ENCODE data around the gene FN1. TPM values are rescaled to one million over a fixed set of nuclear protein-coding genes. Genes with fewer than 3 reads are reported as not detected.

FN1 gene
- total RNA-seq, 1 donor from 2014 or later: 0.82 TPM

DNA sequence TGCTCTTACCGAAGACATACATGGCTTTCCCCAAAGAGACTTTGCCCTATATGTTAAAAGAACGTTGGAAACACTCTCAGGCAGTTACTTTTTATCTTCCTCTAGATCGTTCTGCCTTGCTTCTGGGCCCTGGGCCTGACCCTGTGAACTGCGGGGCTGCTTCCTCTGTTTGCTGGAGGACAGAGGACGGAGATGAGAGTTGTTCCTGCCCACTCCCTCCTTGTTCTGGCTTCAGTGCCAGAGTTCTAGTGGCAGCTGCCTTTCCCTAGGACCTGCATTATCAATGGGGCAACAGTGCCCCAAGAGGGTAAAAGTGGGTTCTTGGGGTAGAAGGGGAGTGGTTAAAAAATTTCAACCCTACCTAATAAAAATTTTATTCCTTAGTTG is 6.5 kb upstream of the FN1 start:
- intact Hi-C loops (cut with micrococcal nuclease): no loop called here

DNA sequence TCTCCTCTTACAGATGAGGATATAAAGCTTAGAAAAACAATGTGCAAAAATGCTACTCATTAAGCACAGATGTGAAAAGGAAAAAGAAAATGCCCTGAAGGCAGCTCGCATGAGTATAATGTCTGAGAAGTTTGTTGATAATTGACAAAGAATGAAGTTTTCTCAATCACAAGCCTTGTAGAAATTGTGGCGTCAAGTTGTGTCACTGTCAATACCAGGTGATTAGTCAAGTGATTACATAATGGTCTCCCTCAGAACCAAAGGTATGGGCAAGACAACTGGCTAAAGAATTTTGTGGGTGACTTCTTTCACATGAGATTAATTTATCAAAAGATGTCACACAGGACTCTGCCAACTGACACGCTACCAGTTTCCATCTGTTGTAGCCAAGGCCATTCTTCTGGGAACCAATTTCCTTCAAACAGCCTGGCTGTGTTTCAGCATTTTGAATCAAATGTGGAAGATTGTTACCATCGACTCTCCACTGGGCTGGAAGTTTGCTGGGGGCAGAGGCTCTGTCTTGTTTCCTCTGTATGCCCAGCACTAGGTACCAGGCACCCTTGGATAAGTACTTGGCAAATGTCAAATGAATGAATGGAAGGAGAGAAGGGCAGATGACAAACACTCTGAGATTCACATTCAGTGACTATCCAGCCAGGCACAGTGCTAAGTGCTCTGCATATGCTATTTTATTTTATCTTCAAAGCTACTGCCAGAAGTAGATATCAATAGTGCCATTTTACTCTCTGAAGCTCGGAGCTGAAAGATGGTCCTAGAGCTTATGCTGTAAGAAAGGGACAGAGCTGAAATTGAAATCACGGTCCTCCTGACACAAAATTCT is 5.9 kb upstream of the FN1 start:
- intact Hi-C loops (cut with micrococcal nuclease): no loop called here

DNA sequence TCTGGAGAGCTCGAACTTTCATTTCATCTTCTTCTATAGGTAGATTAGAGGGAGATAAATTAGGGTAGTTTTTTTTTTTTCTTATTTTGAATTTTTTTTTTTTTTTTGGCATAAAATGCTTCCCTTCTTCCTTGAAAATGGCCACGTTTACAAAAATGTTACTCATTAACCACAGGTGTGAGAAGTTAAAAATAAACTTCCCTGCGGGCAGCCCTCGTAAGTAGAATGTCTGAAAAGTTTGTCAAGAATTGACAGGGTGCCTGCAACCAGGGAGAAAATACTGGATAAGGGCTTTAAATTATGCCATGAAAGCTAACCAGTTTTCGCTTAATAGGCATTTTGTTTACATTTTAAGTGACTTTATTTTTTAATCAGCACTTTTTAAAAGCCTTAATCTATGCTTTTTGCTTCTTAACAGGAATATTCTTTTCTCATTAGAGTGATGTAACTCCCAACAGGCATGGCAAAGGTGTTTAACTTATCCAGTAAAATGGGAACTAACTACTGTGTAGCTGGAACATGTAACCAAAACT is 4.2 kb upstream of the FN1 start:
- intact Hi-C loops (cut with micrococcal nuclease): no loop called here

DNA sequence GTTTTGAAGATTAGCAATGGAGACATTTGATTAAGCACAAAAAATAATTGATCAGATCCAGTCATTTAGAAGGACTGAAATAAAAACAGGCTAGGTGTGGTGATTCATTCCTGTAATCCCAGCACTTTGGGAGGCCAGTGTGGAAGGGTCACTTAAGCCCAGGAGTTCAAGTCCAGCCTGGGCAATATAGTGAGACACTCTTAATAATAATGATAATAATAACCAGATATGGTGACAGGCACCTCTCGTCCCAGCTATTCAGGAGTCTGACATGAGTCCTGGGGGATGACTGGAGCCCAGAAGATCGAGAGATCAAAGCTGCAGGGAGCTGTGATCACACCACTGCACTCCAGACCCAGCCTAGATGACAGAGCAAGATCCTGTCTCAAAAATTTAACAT is 3.5 kb upstream of the FN1 start:
- intact Hi-C loops (cut with micrococcal nuclease): no loop called here

DNA sequence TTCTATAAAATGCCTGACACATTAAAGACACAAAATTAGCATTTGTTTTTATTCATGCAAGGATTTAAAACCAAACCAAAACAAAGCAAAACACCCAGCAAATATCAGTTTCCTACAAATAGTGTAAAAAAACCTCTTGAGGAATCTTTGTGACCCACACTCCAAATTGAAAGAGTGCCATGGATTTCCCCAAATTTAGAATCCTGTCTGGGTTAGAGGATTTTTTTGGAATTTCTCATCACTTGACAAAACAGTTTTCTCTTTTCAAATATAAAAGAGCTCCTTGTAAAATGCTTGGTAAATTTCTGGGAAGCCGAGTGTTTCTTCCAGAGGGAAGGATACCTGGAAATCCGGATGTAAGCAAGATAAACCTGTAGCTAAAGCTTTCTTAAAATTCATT is 1.7 kb upstream of the FN1 start:
- intact Hi-C loops (cut with micrococcal nuclease): no loop called here

DNA sequence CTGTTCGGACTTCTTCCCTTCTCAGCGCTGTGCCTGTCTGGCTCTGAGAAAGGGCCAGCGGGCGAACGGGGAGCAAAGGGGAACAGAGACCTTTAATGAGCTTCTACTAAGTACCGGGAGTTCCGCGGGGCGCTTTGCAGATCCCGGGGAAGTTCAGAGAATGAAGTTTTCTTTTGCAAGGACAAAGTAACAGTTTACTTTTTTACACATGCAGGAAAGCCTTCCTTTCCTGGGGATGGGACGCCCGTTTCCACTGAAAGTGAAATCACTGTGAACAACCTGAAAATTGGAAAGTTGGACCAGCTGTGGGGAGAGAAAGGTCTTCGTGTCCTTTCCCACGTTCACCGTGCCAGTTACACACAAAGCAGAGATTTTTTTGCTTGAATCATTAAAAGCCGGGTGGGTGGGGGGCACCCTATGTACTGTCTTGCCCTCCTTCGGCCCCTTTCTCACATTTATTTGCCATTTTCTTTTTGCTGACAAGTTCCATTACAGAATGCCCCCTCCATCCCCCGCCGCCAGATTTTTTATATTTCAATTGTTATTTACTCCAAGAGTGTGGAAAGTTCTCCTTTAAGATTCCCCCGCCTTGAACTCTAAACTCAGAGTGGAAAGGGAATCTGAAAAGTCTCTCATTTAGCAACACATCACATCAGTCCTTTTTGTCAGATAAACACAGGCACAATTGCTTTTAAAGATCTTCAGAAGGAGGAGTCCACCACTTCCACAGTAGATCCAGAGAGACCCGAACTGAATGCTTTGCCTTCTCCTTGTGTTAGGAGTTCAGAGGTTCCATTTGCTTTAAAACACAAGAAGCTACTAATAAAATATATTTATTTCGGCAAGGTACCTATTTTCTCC is 1.1 kb upstream of the FN1 start:
- intact Hi-C loops (cut with micrococcal nuclease): no loop called here

DNA sequence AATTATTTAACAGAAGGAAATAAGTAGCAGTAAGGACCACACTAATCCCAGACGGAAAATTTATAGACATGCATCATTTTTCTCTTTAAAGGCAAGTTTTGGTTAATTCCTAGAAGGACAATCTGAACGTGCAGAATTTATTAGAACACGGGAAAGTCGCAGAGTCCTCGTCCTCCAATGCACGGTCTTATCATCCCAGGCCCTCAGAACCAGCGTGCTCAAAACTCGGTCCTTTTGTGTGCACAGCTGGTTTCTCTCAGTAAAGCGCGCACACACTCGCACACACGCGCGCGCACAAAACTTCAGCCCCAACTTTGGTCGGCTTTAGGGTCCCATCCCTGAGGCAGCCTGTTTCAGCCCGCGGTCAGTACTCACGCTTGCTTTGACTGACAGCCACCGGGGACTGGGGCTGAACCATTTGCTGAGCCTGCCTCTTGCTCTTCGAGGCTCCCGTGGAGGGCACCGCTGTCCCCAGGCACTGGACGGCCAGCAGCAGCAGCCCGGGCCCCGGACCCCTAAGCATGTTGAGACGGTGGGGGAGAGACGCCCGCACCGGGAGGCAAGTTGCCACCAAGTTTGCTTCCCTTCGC is 493 bp downstream of the FN1 start:
- intact Hi-C loops (cut with micrococcal nuclease): loop anchor here (2.0 kb wide), 1 partner anchor 123 kb away; the partner anchor contains the start of gene ATIC

DNA sequence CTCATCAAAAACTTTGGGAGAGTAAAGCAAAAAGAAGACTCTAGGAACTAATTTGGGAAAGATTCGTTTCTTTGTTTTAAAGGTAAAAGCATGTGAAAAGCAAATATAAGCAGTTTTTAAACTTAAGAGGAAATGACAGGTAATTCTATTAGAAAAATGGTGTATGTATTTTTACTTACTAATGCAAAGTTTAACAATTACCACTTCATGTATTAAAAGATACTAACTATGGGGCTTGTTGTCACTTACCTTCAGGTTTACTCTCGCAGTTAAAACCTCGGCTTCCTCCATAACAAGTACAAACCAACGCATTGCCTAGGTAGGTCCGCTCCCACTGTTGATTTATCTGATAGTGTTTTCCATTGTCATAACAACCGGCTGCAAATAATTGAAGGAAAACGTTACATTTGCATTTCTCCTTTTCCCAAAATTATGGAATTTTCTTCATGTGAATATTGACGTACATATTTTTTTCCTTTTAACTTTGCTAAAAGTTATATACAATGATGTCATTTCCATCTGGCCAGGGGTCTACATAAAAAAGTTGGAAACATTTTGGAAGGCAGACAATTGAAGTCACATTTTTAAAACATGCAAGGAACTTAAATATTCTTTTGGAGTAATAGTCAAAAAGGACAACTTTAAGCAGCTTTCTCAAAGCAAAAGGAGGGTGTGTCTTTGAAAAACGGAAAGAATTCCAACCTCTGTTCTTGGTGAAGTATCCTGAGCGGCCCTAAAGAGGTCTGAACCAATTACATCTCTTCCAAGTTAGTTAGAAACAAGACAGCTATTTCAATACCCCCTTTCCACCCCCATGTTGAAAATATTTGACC is 1.2 kb downstream of the FN1 start:
- intact Hi-C loops (cut with micrococcal nuclease): loop anchor here (2.0 kb wide), 1 partner anchor 122 kb away; the partner anchor contains the start of gene ATIC

DNA sequence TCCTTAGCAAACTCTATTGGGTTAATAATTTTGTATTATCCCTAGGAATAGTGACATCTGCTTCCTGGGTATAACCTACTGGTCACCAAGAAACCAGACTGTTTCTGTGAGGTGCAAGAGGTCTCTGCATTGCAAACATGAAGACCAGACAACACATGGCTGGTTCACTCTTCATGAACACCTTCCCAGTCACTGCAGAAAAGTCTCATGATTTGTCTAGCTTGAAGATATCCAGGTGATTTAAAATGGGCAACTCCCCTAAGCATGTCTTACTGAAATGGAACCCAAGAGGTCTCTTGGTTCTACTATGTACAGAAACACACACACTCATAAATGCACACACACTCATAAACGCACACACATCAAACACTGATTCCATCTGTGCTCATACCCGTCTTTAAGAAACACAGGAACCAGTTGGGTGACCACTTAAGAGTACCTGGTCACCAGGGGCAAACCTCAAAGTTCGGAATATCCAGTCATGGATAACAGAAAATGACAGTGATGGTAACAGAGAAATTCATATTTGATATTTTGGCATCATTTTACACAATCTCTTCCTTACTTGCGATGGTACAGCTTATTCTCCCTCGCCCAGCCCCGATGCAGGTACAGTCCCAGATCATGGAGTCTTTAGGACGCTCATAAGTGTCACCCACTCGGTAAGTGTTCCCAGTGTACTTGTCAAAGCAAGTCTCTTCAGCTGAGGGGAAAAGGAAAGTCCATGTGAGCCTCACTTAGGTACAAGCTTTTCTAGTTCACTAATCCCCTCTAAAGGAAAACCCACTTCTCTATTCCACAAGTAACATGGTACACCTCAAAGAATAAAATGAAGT is 2.9 kb downstream of the FN1 start:
- intact Hi-C loops (cut with micrococcal nuclease): no loop called here

DNA sequence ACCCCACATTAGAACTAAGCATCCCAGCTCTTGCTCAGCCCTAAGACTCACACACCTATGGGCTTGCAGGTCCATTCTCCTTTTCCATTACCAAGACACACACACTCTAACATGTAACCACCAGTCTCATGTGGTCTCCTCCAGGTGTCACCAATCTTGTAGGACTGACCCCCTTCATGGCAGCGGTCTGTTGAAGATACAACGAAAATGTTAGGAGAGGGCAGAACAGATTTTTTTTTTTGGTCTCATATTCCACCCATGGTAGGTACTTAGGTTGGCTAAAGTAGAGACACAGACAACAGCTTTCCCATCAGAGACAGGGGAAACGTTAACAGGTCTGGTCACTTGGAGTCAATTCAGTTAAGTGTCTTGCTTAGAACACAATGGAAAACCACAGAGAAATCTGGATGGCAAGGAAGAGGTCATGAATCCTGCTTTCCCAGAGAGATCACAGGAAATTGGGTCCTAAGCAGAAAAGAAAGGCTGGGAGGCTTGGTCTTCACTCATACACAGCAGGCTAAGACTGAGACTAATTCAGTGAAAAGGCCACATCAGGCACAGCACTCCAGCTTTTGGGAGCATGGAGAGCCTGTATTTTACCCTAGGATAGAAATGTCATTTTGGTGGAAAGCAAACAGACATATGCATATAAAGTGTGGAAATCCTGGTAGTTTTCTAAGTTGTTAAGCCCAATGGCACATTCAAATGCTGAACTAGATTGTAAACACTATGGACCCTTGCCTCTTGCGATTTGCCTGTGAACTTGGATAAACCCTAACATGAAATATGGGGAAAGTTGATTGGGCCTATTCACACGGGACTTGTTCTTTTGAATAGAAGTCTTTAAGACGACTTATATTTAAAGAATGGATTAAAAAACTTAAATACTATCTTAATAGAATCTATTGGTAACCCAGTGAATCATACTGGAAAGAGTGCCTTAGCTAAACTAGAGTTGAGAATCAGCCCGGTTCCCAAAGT is 3.8 kb downstream of the FN1 start:
- intact Hi-C loops (cut with micrococcal nuclease): no loop called here

DNA sequence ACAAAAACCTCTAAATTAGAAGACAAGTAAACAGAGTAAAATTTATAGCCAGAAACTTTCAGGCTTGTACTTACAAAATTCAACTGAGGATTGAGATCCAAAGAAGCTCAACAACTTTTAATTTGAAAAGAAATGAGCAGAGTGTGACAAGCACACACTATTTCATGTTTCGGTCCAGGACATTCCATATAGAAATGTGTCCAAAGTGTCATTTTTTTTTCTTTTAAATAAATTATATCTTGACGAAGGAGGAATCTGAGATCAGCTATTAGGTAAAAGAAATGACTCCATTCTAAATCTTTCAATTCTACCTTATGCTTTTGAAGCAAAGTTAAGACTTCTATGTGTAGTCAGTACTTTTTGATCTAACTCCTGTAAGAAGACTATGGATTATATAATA is 4.6 kb downstream of the FN1 start:
- intact Hi-C loops (cut with micrococcal nuclease): no loop called here

DNA sequence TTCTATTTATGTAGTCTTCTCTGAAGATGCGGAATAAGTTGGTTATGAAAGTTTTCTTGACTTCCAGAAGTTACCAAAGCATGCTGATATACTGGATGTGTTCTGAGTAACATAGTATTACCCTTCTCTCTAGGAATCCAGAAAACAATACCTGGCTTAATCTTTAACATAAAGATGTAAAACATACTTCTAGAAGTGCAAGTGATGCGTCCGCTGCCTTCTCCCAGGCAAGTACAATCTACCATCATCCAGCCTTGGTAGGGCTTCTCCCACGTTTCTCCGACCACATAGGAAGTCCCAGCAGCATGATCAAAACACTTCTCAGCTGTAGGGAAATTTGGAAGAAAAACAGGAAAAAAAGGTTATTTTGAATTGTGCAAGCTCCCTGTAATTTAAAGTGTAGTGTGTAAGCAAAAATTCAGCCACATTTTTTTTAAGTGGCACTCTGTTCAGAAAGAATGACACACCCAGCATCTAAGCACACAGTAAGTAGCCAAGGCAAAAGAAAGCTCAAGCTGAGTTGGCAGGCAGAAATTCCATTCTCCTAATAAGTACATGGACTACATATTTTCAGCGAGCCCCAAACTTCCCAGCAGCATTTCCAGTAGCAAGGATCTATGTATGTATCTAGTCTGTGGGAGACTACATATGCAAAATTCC is 5.2 kb downstream of the FN1 start:
- intact Hi-C loops (cut with micrococcal nuclease): no loop called here

DNA sequence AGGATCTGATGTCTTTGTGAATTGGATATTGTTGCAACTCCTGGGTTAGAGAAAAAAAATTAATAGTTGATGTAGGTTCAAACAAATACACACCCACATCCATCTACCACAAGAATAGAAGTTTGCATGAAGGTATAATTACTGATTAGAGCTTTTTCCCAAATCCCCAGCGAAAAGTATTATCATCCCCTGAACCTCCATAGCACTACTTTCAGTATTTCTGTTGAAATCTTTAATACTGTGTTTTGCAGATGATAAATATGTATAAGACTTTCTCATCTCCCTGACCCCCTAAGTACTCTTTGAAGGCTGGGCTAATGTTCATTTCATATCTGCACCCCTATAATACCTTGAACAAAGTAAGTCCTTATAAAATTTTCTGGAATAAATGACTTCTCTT is 6.4 kb downstream of the FN1 start:
- intact Hi-C loops (cut with micrococcal nuclease): no loop called here

DNA sequence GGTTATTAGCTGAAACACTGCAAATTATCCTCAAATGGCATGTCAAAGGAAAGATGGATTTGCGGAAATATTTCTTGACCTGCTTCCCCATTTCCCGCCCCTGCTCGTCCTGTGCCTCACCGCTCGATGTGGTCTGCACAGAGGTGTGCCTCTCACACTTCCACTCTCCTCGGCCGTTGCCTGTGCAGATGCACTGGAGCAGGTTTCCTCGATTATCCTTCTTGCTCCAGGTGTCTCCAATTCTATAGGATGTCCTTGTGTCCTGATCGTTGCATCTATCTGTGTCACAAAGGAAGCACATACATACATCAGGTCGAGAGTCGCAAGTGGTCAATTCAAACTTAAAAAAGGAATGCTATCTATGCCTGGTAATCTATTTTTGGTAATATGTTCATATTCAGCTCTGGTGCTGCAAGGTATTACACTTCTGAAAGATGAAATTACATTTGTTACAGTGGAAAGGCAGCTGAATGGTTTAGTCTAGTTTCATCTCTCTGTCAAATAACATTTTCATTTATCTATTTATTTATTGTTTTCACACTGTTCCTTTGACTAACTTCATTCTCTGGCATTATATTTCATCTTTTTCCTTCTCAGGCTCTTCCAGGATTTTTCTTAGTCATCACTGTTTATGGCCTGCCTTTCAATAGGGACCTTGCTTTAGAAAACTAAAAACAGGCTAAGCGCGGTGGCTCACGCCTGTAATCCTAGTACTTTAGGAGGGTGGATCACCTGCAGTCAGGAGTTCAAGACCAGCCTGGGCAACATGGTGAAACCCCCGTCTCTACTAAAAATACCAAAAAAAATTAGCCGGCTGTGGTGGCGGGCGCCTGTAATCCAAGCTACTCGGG is 7.6 kb downstream of the FN1 start:
- intact Hi-C loops (cut with micrococcal nuclease): no loop called here

DNA sequence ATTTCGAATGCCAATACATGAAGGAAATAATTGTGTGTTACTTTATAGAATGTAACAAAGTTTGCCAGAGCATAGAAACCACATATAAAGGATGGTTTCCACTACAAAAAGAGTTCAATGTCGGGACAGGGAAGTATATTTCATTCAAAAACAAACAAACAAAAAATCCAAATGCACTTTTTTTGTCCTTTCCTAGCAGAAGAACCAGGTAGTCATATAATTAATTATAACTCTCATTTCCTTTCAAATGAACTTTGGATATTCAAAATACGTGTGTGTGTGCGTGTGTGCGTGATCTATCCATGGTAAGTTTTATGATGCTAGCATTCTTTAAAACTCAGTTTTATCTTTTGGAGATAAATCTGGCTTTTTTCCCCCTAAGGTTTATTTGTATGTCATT is 8.3 kb downstream of the FN1 start:
- intact Hi-C loops (cut with micrococcal nuclease): no loop called here

DNA sequence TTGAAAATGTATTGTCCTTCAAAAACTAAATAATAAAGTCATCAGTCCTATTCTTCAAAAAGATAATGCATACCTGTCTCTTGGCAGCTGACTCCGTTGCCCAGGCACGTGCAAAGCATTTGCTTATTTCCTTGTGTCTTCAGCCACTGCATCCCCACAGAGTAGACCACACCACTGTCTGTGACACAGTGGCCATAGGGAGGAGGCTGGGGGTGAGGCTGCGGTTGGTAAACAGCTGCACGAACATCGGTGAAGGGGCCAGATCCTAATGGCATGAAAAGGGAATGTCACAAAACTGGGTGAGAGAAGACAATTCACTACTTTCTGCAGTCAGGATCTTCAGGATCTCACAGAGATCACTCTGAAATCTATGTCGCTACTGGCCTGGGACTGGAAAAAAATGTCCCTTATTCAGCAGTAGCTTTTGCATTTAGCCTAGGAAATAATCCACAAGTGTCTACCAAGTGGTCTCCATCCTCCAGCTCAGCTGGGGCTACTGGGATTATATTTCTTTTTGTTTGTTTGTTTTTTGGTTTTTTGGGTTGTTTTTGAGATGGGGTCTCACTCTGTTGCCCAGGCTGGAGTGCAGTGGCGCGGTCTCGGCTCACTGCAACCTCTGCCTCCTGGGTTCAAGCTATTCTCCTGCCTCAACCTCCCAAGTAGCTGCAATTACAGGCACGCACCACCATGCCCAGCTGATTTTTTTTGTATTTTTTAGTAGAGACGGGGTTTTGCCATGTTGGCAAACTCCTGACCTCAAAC is 10.7 kb downstream of the FN1 start:
- intact Hi-C loops (cut with micrococcal nuclease): no loop called here

Measured in T-helper 2 cell treated with Interferon-gamma antibody and Interleukin-4, amounts not matched to agents 100 ng/mL and 5 ng/mL, for 36 hours (primary cell).